Keratinocyte (primary cell): Measurements from ENCODE around the gene CNTNAP5. TPM values are rescaled to one million over a fixed set of nuclear protein-coding genes. Genes with fewer than 3 reads are reported as not detected.

Experiments used
- DNase-seq: peaks from one replicate; pipeline ENCODE4 v3.0.0-alpha.2; 2011; ENCODE audit warnings: low read depth, missing footprints, low spot score
- FAIRE-seq: peaks from 2 replicates; lab custom pipeline; 2011; peaks lifted over from hg19 to GRCh38; lab: Jason Lieb, UNC
- H2AFZ ChIP-seq: 2 replicates; pipeline ENCODE4 v1.6.0; 2012; ENCODE audit warnings: low read length, control low read depth, inconsistent platforms; ENCODE audit not compliant: control insufficient read depth
- H3K27ac ChIP-seq: 2 replicates; pipeline ENCODE4 v1.5.1; 2011; ENCODE audit warnings: low read length; ENCODE audit not compliant: control insufficient read depth, insufficient read depth
- H3K27me3 ChIP-seq: 3 replicates; pipeline ENCODE4 v1.6.0; 2011; ENCODE audit warnings: low read length; ENCODE audit not compliant: control insufficient read depth, insufficient read depth; ENCODE audit errors: extremely low read depth
- H3K36me3 ChIP-seq, 2 experiments: 2 replicates in 1 of 2; 3 replicates in 1 of 2; pipeline ENCODE4 v1.5.1; 2011; ENCODE audit warnings: low read length in 2 of 2, mild to moderate bottlenecking in 1 of 2; ENCODE audit not compliant: control insufficient read depth in 2 of 2, insufficient read depth in 2 of 2; ENCODE audit errors: extremely low read depth in 1 of 2
- H3K4me1 ChIP-seq: 3 replicates; pipeline ENCODE4 v1.5.1; 2011; ENCODE audit warnings: low read length; ENCODE audit not compliant: control insufficient read depth, insufficient read depth; ENCODE audit errors: extremely low read depth
- H3K4me2 ChIP-seq: 3 replicates; pipeline ENCODE4 v1.6.0; 2011; ENCODE audit warnings: low read depth, low read length; ENCODE audit not compliant: control insufficient read depth, insufficient read depth; ENCODE audit errors: extremely low read depth
- H3K4me3 ChIP-seq, 3 experiments: fragments of 200-600 bp in 1 of 3; sonication (generic) in 1 of 3; 2 replicates in 2 of 3; 3 replicates in 1 of 3; pipeline ENCODE4 v1.5.1; 2011 to 2016; ENCODE audit warnings: low read length in 3 of 3, mild to moderate bottlenecking in 3 of 3, control low read depth in 2 of 3, inconsistent platforms in 1 of 3, low read depth in 1 of 3, mixed read lengths in 1 of 3, mixed run types in 1 of 3, moderate library complexity in 1 of 3; ENCODE audit not compliant: control insufficient read depth in 2 of 3, insufficient read depth in 2 of 3; ENCODE audit errors: extremely low read depth in 1 of 3
- H3K79me2 ChIP-seq: 2 replicates; pipeline ENCODE4 v1.6.0; 2012; ENCODE audit warnings: low read length; ENCODE audit not compliant: control insufficient read depth, insufficient read depth
- H3K9ac ChIP-seq: 3 replicates; pipeline ENCODE4 v1.6.0; 2011; ENCODE audit warnings: low read length; ENCODE audit not compliant: control insufficient read depth, insufficient read depth; ENCODE audit errors: extremely low read depth
- H3K9me1 ChIP-seq: 3 replicates; pipeline ENCODE4 v1.6.0; 2011; ENCODE audit warnings: low read length; ENCODE audit not compliant: control insufficient read depth, insufficient read depth; ENCODE audit errors: extremely low read depth
- H3K9me3 ChIP-seq: 2 replicates; pipeline ENCODE4 v1.5.1; 2012; ENCODE audit warnings: low read depth, low read length; ENCODE audit not compliant: control insufficient read depth
- H4K20me1 ChIP-seq: 3 replicates; pipeline ENCODE4 v1.6.0; 2011; ENCODE audit warnings: low read length; ENCODE audit not compliant: control insufficient read depth, insufficient read depth; ENCODE audit errors: extremely low read depth
- CTCF ChIP-seq, 3 experiments: IDR thresholded peaks in 1 of 3; conservative IDR thresholded peaks in 1 of 3; optimal IDR thresholded peaks in 1 of 3; 2 replicates in 2 of 3; 3 replicates in 1 of 3; pipeline versions ENCODE3 to v1.5.1; 2011; ENCODE audit warnings: low read length in 3 of 3, mild to moderate bottlenecking in 3 of 3, moderate library complexity in 2 of 3, control low read depth in 1 of 3, inconsistent platforms in 1 of 3; ENCODE audit not compliant: insufficient read depth in 2 of 3; ENCODE audit errors: extremely low read depth in 1 of 3
- EZH2 ChIP-seq: IDR thresholded peaks from one replicate; pipeline ENCODE4 v1.6.1; 2012; ENCODE audit warnings: inconsistent platforms, mild to moderate bottlenecking, low read length, moderate library complexity
- dilution Hi-C: fragments of 300-500 bp; cut with MboI; formaldehyde crosslinking; loops from one replicate; pipeline ENCODE4 v1.7.0; 2020; ENCODE audit warnings: low sequenced_read_pairs; ENCODE audit not compliant: extremely low pct_ligation_motif_present
- polyA plus RNA-seq, 5 experiments: library from polyadenylated mRNA; depleted of rRNA in 3 of 5; stranded (reverse) in 3 of 5; stranded (forward) in 1 of 5; unstranded in 1 of 5; fragments of >200 nt; gene quantifications; 1 replicate in 1 of 5; 2 replicates in 3 of 5; 3 replicates in 1 of 5; pipeline versions ENCODE4 v1.2.1 to v1.2.3, GENCODE V29; 2011 to 2012; ENCODE audit warnings: missing spikeins in 2 of 5, low read depth in 1 of 5, low replicate concordance in 1 of 5

CNTNAP5 gene
- polyA plus RNA-seq, 1 donor (not counting 4 experiments of a cell fraction or from before 2014, with no cell fraction given), result not detected

- dilution Hi-C loops, result no loop called here
- Histone ChIP-seq H2AFZ (no peak overlapping the region), H3K4me2 (no peak overlapping the region), H3K27ac (no peak overlapping the region), H3K9ac (no peak overlapping the region), H3K27me3 (no peaks in the 10 kb centered on the region), H3K4me3 (no peak overlapping the region), H3K4me1 (no peaks in the 10 kb centered on the region), H3K9me1 (no peaks in the 10 kb centered on the region), H3K36me3 (no peaks in the 10 kb centered on the region), H4K20me1 (no peaks in the 10 kb centered on the region), H3K9me3 (peaks cover 2% of the 10 kb centered on the region), H3K79me2 (no peaks in the 10 kb centered on the region)
- DNase-seq (no peak), FAIRE-seq (no peak)
- TF ChIP-seq EZH2, result no peak
- no peak for TF ChIP-seq CTCF (optimal IDR thresholded peaks at IDR 0.05 in 1 of 3, IDR thresholded peaks at IDR 0.05 in 1 of 3, conservative IDR thresholded peaks at IDR 0.05 in 1 of 3; ENCODE audit: extremely low read depth in 1 of 3, insufficient read depth in 2 of 3, low read length in 3 of 3)
These were observed 886.5 kb downstream of the CNTNAP5 start for GRCh38 chr2:124911560-124911959.

- Histone ChIP-seq H3K9ac (no peak overlapping the region), H3K27me3 (no peaks in the 10 kb centered on the region), H3K27ac (no peak overlapping the region), H3K4me1 (no peaks in the 10 kb centered on the region), H3K79me2 (no peaks in the 10 kb centered on the region), H2AFZ (no peak overlapping the region), H4K20me1 (no peaks in the 10 kb centered on the region), H3K9me1 (no peaks in the 10 kb centered on the region), H3K4me3 (no peak overlapping the region), H3K9me3 (peaks cover 2% of the 10 kb centered on the region), H3K4me2 (no peak overlapping the region), H3K36me3 (no peaks in the 10 kb centered on the region)
- FAIRE-seq (no peak), DNase-seq (no peak)
- dilution Hi-C loops, result no loop called here
- TF ChIP-seq EZH2, result no peak
- TF ChIP-seq CTCF (optimal IDR thresholded peaks at IDR 0.05 in 1 of 3, IDR thresholded peaks at IDR 0.05 in 1 of 3, conservative IDR thresholded peaks at IDR 0.05 in 1 of 3; ENCODE audit: extremely low read depth in 1 of 3, insufficient read depth in 2 of 3, low read length in 3 of 3), result no peak
These were observed 888.8 kb downstream of the CNTNAP5 start for GRCh38 chr2:124913868-124914267.
